NCI-H187 (cell line): ENCODE measurements around the gene ADCY6.

Experiments
- DNase-seq, 2 experiments: peaks; one replicate each; lab custom pipeline; 2025; lab: John Stamatoyannopoulos, UW

ADCY6 gene

DNA sequence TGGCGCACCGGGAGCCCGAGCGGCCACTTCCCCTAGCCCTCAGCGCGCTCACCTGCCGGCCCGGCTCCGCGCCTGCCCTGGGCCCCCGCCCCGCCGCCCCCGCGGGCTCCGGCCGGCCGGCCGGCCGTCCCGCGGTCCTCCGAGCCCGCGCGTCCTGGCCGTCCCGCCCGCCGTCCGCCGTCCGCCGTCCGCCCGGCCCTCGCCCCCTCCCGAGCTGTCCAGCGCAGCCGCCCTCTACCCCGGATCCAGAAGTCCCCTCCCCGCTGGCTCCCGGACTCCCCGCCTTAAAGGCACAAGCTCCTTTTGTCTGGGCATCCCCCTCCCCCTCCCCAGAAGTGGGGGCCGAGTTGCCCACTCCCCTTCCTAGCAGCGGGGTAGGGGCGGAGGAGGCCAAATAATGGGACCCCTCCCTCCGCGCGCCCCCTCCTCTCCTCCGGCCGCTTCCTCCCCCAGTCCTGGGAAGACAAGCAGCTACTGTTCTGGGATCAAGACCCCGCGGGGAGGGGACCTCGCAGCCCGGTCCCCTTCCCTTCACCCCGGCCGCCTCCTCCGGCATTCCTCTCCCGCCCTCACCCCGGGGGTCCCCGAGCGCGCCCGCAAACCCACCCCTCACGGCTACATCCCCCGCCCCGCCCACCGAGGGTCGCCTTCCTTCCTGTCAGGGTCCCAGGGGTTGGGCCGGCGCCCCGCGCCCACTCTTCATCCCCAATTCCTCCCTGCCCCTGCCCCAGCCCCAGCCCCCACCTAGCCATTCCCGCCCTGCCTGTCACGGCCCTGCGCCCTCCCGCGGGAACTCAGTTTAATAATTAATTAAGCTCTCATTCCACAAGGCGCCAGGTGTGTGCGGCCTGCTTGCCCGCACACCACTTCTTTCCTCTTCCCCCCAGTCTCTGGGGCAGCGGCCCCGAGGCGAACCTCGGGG is at the start of gene ADCY6:
Gene ADCY6, minus strand, starts transcription at position 236 of the 922 bp plus-strand sequence. CDS start 5,655 bp downstream, outside the sequence.
- DNase-seq, result peak in 1 of 2 experiments; percentile 27

DNA sequence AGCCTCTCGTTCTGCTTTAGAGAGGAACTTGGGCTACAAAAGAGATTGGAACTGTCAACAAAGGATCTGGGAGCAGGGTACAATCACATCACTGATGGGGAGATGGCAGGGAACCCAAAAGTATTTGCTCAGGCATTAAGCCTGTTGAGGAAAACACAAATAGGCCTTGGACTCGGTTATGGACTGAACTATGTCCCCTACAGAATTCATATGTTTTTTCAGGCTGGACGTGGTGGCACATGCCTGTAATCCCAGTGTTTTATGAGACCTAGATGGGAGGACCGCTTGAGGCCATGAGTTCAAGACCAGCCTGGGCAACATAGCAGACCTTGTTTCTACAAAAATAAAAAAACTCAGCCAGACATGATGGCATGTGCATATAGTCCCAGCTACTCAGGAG is 49.2 kb upstream of the ADCY6 start:
- DNase-seq, result no peak

DNA sequence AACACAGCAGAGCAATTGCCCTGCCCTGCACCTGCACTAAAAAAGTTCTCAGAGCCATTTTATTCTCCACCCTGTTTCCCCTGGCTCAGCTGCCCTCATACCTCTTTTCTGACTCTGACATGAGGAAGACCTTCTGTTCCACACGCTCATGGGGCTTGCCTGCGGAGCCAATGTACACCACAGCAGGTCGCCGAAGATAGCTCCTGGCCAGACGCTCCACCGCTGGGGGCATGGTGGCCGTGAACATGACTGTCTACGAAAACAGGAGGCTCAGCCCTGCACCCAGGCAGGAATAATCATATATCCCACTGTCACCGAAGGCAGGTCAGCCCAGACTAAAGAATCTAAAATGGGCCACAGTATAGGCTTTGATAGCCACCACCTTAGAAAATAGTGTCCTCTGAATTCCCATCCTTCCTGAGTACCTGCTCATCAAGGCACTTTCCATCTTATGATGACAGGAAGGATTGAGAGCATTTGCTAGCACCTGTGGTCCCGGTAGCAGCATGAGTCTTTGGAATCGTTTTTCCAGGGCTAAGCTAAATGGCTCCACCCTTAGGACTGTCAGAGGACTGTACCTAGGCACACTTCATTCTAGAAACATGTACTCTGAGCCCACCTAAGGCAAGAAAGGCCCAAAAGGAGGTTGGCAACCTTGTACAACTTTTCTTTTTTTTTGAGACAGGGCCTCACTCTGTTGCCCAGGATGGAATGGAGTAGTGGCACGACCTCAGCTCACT is 43.6 kb upstream of the ADCY6 start:
- no peak for DNase-seq

DNA sequence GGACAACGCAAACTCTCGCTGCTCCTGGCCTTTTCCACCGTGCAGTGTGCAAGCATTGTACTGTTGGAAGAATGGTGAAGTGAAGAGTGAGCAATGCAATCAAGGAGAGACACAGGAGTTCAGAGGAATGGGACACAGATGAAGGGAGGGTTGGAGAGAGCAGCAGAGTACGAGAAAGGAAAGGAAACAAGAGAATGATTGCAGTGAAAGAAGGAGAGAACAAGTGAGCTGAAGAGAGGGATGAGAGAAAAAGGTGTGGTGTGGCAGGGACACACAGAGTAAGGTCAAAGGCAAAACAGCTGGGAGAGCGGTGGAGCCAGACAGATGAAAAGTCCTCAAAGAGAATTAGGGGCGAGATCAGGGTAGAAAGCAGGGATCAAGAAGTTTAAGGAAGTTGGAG is 42.4 kb upstream of the ADCY6 start:
- DNase-seq, result no peak

- DNase-seq, result no peak
These were observed 40.1 kb upstream of the ADCY6 start for GRCh38 chr12:48828841-48829575.

DNA sequence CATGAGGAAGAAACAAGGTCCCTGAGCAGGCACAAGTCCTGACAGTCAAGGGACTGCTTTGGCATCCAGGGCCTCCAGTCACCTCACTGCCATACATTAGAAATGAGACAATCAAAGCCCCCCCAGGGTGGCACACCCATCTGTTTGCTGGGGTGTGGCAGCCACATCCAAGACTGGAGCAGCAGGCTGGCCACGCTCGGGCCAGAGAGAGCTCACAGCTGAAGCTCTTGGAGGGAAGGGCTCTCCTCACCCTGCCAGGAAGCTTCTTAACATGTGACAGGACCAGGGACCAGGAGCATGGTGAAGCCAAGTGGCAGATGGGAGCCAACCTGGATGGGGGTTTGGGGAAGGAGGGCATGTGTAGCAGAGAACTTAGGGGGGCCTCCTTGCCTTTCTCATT is 39.4 kb upstream of the ADCY6 start:
- DNase-seq, result no peak

- DNase-seq, result no peak
These were observed 38.7 kb upstream of the ADCY6 start for GRCh38 chr12:48827513-48828096.

GRCh38 chr12:48827026-48827425 is 38.1 kb upstream of the ADCY6 start:
- DNase-seq, result no peak

GRCh38 chr12:48826209-48826855 is 37.4 kb upstream of the ADCY6 start:
- DNase-seq, result no peak

GRCh38 chr12:48824905-48825304 is 36.0 kb upstream of the ADCY6 start:
- no peak for DNase-seq

GRCh38 chr12:48824112-48824511 is 35.2 kb upstream of the ADCY6 start:
- DNase-seq, result peak in 1 of 2 experiments; percentile 52

GRCh38 chr12:48823281-48823680 is 34.4 kb upstream of the ADCY6 start:
- no peak for DNase-seq

DNA sequence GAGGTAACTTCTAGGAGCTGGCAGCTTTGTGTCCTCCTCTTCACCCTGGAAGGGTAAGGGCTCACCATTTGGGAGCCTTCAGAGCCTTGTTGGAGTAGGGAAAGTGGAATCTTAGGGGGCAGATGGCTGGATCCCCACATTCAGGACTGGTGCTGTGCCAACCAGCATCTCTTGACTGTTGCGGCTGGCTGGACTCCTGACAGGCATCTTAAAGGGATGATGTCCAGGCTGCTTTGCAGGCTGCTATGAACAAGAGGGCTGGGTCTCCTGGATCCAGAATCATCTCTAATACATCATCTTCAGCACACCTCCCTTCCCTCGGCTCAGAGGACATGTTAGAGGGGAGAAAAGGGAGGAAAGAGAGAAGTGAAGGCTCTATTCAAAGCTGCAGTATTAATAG is 33.8 kb upstream of the ADCY6 start:
- DNase-seq, result no peak

- DNase-seq, result no peak
These were observed 33.2 kb upstream of the ADCY6 start for GRCh38 chr12:48822139-48822538.

GRCh38 chr12:48819986-48820725 is 31.3 kb upstream of the ADCY6 start:
- no peak for DNase-seq

DNA sequence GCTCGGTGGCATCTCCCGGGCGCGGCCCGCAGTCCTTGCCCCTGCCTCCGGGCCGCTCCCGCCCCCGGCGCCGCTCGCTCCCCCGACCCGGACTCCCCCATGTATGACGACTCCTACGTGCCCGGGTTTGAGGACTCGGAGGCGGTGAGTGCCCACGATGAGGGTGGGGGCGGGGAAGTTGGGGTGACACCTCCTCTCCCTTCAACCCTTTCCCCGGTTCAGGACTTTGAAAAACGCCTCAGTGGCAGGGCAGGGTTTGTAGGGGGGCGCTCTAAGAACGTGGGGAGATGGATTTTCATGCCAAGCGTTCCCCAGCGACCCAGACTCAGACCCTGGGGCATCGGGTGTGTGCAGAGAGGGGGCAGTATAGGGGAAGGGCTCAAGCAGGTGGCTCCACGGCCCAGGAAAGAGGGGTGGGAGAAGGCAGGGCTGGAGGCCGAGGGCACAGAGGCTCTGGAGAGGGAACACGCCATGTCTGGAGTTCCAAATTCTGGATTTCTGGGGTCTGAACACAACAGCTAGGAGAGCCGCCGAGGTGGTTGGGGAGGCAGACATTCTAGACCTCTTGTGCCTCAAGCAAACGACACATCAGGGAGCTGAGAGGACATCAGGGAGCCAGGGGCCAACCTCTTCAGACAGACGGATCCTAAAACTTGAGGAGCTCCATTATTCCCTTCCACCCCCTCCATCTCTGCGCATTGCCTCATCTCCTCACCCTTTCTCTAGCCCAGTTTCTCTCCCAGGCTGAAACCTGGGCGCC is 30.1 kb upstream of the ADCY6 start:
- peak in 1 of 2 experiments; percentile 56 for DNase-seq

- peak; percentile 75 to 88 for DNase-seq
These were observed 29.3 kb upstream of the ADCY6 start, which contains the start of gene CACNB3 for GRCh38 chr12:48817873-48818830. Gene CACNB3 (plus strand): TSS chr12:48818496. CDS start chr12:48818930, 434 bp downstream.

GRCh38 chr12:48816143-48816854 is 27.4 kb upstream of the ADCY6 start:
- no peak for DNase-seq
